SK-N-SH treated with all-trans-retinoic acid at 6 μM for 48 hours (cell line): ENCODE measurements around the gene OR52L1.

Source experiments
- ATAC-seq: fragments of 200-7000 bp; cut with Tn5 transposase; 3 replicates; pipeline ENCODE4 v1.9.1; 2020; ENCODE audit warnings: mild to moderate bottlenecking, moderate library complexity
- ISL1 ChIP-seq: fragments of 250-450 bp; sonication (Bioruptor Pico); IDR thresholded peaks from 2 replicates; pipeline ENCODE4 v2.1.2; 2022; ENCODE audit warnings: mild to moderate bottlenecking, moderate library complexity
- OSR1 ChIP-seq: fragments of 250-450 bp; sonication (Bioruptor Pico); IDR thresholded peaks from 2 replicates; pipeline ENCODE4 v1.8.0; 2022; ENCODE audit warnings: moderate library complexity, mild to moderate bottlenecking, inconsistent platforms
- PPARA ChIP-seq: fragments of 250-450 bp; sonication (Bioruptor Pico); IDR thresholded peaks from 2 replicates; pipeline ENCODE4 v1.5.0; 2020; ENCODE audit warnings: mild to moderate bottlenecking, borderline replicate concordance
- ZNF70 ChIP-seq: fragments of 450-650 bp; formaldehyde crosslinking; IDR thresholded peaks from 2 replicates; pipeline ENCODE4 v1.5.0; 2020; ENCODE audit warnings: mild to moderate bottlenecking, moderate library complexity
- TF ChIP-seq, protein P1 (sequence below): fragments of 250-450 bp; sonication (Bioruptor Pico); IDR thresholded peaks from 2 replicates; pipeline ENCODE4 v1.5.1; 2021; ENCODE audit warnings: mild to moderate bottlenecking, moderate library complexity
- TF ChIP-seq, protein P2 (sequence below): fragments of 250-450 bp; sonication (Bioruptor Pico); IDR thresholded peaks from 2 replicates; pipeline ENCODE4 v1.5.1; 2020; ENCODE audit warnings: low read depth, mild to moderate bottlenecking, moderate library complexity

The OR52L1 gene

GRCh38 chr11:5938603-5938965, 48.2 kb downstream of the OR52L1 start:
- ATAC-seq: no peak
- TF ChIP-seq, protein P1, sequence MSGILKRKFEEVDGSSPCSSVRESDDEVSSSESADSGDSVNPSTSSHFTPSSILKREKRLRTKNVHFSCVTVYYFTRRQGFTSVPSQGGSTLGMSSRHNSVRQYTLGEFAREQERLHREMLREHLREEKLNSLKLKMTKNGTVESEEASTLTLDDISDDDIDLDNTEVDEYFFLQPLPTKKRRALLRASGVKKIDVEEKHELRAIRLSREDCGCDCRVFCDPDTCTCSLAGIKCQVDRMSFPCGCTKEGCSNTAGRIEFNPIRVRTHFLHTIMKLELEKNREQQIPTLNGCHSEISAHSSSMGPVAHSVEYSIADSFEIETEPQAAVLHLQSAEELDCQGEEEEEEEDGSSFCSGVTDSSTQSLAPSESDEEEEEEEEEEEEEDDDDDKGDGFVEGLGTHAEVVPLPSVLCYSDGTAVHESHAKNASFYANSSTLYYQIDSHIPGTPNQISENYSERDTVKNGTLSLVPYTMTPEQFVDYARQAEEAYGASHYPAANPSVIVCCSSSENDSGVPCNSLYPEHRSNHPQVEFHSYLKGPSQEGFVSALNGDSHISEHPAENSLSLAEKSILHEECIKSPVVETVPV (CRISPR knock-in tag): no peak
- TF ChIP-seq, all 23 proteins: peak for 0

DNA sequence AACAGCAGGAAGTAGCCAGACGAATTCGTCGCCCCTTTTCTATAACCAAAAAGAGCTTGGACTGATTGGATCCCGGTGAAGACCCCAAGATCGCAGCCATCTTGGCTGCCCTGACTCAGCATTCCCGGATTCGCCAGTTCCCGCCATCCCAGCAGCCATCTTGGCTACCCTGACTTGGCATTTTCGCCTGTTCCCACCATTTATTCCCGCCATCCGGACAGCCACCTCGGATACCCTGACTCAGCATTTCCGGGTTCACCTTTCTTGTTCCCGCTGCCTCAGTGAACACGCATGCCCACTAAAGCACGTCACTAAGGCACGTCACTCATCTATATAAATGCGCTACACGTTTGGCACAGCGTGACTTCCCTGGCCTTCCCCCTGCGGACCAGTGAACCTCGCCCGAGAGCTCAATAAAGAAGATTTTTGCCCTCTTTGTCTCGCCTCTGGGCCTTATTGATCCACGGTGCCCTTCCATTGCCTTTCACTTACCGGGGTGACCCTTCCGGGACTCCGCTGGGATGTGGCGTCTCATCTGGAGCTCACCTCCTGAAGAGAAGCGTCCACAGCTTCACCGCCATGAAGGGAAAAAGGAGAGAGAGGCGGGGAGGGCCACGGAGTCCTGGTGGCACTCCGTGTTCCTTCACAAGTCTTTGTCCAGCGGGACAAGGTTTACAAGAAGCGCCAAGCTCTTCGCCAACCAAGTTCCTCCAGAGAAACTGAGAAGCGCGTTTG, 48.8 kb downstream of the OR52L1 start:
- ATAC-seq: no peak
- TF ChIP-seq, protein P2, sequence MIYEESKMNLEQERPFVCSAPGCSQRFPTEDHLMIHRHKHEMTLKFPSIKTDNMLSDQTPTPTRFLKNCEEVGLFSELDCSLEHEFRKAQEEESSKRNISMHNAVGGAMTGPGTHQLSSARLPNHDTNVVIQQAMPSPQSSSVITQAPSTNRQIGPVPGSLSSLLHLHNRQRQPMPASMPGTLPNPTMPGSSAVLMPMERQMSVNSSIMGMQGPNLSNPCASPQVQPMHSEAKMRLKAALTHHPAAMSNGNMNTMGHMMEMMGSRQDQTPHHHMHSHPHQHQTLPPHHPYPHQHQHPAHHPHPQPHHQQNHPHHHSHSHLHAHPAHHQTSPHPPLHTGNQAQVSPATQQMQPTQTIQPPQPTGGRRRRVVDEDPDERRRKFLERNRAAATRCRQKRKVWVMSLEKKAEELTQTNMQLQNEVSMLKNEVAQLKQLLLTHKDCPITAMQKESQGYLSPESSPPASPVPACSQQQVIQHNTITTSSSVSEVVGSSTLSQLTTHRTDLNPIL: no peak
- TF ChIP-seq PPARA: no peak
- no peak for TF ChIP-seq ISL1 (CRISPR knock-in tag)
- TF ChIP-seq, protein P1 (CRISPR knock-in tag): no peak
- TF ChIP-seq OSR1 (CRISPR knock-in tag): no peak
- no peak for TF ChIP-seq ZNF70 (CRISPR knock-in tag)
- TF ChIP-seq, all 23 proteins: peak for 0
